GM12865 (cell line): Measurements from ENCODE around the gene NTPCR.
"Not testable (repeated sequence)": the region's sequence is repeated elsewhere in the genome, so short reads cannot be mapped to it uniquely, and the experiment has no call there.

Experiments
- DNase-seq: peaks from one replicate; pipeline ENCODE4 v3.0.0; 2010; ENCODE audit warnings: low read depth
- H3K4me3 ChIP-seq: 2 replicates; pipeline ENCODE4 v1.5.1; 2011; ENCODE audit warnings: mild to moderate bottlenecking, low read depth, low read length, control low read depth
- TF ChIP-seq, protein P1 (sequence below): IDR thresholded peaks from 2 replicates; pipeline ENCODE4 v1.5.1; 2011; ENCODE audit warnings: low read length, control low read depth, low read depth, inconsistent platforms; ENCODE audit not compliant: insufficient read depth; ENCODE audit errors: missing control alignments

NTPCR gene

DNA sequence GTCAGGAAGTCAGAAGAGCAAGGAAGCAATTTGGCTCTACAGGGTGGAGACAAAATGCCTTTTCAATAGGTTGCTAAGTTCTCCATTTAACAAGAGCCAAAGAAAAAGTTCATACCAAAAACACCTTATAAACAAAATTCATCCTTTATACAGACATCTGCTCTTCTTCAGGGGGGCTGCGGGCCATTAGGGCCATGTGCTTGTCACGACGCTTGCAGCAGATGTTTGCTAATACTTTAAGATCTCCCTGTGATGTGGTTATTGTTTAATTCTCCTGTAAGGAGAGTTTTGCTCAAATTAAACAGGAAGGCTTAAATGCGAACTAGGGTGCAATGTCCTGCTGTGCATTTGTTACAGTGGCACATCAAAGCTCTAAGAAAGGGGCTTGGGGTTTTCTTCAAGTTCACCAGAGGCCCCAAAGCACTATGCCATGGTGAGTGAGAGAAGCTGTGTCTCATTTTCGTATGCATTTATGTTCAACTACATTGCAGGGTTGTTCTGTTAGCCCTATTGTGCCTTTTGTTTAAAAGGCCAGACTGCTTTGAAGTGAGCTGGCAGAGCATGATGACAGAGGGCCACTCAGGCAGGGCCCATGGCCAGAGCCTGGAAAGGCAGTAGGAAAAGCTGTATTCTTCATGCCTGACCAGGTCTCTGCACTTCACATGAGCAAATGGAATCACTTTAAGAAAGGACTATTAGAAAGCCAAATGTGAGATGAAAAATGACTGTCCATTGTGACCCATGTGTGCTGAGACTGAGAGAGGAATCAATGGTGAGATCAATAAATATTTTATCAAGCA lies 24.8 kb upstream of the NTPCR start:
- TF ChIP-seq, protein P1, sequence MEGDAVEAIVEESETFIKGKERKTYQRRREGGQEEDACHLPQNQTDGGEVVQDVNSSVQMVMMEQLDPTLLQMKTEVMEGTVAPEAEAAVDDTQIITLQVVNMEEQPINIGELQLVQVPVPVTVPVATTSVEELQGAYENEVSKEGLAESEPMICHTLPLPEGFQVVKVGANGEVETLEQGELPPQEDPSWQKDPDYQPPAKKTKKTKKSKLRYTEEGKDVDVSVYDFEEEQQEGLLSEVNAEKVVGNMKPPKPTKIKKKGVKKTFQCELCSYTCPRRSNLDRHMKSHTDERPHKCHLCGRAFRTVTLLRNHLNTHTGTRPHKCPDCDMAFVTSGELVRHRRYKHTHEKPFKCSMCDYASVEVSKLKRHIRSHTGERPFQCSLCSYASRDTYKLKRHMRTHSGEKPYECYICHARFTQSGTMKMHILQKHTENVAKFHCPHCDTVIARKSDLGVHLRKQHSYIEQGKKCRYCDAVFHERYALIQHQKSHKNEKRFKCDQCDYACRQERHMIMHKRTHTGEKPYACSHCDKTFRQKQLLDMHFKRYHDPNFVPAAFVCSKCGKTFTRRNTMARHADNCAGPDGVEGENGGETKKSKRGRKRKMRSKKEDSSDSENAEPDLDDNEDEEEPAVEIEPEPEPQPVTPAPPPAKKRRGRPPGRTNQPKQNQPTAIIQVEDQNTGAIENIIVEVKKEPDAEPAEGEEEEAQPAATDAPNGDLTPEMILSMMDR: no peak
- H3K4me3 ChIP-seq: no peak overlapping the region
- DNase-seq: no peak

DNA sequence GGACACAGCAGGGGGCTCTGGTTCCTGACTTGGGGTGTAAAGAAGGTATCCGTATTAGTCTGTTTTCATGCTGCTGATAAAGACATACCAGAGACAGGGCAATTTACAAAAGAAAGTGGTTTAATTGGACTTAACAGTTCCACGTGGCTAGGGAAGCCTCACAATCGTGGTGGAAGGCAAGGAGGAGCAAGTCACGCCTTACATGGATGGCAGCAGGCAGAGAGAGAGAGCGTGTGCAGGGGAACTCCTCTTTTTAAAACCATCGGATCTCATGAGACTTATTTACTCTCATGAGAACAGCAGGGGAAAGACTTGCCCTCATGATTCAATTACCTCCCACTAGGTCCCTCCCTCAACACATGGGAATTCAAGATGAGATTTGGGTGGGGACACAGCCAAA lies 23.2 kb upstream of the NTPCR start:
- not testable (repeated sequence) for DNase-seq

DNA sequence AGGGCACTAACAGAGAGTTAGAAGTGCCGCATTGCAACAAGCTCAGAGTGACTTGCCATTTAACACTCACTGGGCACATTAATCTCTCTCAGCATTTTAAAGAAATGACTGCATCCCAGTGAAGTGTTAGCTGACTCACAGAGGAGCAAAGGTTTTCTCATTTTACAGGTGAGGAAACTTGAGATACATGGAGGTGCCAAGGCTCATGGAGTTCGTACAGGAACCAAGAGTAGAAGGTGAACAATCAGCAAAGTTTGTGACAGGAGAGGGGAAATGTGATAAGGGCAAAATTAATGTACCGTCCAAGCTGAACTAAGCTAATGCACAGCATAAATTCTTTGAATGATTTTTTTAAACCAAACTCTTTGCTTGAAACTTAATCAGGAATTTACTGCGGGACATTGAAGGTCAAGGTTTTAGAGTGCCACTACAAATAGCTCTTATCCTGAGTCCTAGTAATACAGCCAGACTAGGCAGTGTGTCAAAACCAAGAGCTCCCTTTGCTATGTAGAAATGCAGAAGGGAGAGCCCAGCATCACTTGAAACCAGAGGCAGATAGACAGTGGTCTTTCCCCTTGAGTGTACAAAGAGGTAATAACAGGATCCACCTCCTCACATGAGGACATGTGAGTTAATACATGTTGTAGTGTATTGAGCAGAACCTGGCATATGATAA lies 22.4 kb upstream of the NTPCR start:
- DNase-seq: no peak
- no peak overlapping the region for H3K4me3 ChIP-seq
- TF ChIP-seq, protein P1: no peak

More for the DNA sequence above, 23.2 kb upstream of the NTPCR start:
- H3K4me3 ChIP-seq: not testable (repeated sequence)

DNA sequence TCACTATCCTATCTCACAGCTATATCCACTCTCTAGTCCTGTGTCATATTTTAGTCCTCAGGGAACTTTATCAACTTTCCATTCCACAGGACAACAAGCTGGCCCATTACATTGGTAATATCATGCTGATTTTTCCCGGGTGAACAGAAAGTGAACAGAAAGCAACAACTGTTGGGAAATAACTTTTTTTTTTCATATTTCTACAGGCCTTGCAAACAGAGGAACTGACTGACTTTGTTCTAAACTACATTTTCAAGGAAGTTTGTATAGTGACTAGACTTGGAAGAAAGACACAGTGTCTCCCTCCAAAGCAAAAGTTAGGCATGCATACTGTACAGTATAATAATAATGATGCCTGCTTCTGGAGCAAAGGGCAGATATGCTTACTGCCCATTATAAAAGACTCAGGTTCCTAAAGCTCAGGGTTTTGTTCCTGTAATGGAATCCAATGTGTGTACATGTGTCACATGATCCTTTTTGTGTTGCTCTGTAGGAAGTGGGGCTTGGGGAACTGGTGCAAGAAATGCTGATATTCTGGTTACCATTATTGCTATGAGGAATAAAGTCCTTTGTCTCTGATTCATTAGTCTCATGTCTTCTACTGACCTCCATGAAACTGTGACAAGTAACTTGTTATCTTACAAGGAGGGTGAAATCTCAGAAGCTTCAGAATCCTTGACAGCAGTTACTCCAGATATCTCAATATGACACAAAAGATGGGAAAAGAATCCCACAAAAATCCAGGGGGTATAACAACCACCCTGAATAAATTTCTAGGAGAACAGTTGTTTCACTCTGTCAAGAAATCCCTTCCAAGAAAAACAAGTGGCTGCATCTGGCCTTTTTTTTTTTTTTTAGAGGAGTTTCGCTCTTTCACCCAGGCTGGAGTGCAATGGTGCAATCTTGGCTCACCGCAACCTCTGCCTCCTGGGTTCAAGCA lies 17.7 kb upstream of the NTPCR start:
- TF ChIP-seq, protein P1: no peak
- no peak for DNase-seq
- H3K4me3 ChIP-seq: no peak overlapping the region

DNA sequence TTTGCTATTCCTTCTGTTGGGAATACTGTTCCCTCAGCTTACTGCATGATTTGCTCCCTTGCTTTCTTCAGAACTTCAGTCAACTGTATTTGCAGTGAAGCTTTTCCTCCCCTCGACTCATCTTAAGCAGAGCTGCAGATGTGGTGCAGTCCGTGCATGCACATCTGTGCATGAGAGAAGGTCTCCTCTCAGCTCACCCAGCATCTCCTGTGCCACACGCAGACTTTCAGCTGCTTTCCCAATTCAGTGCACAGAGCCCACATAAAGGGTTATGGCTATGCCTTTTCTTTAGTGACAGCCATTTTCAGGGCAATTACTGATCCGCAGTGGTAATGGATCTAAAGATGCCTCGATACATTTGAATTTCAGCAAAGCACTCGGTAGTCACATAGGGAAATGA lies 13.5 kb upstream of the NTPCR start:
- TF ChIP-seq, protein P1: no peak
- DNase-seq: no peak
- no peak overlapping the region for H3K4me3 ChIP-seq

DNA sequence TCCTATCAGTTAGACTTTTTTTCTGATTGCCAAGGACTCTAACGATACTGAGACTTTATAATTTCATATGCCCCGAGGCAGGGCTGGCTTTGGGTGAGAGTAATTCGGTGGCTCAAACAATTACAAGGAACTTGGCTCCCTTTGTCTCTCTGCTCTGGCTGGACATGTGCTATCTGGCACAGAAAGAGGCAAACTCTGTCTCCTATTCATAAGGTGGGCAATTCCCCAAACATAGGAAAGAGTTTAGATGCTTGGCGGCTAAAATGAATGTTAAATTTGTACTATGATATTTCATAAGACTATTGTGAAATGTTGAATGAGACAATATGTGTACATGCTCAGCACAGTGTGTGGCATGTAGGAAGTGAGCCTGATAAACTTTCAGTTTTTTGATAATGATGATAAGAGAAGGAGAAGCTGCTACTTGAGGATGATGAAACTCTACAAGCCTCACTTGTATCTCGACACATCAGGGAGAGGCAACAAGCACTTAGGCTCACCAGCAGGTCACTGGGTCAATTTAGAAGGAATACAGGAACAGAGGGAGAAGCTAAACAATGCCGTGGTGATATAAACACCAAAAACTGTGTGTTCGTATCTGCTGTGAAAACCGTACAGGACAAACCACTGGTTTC lies 12.6 kb upstream of the NTPCR start:
- TF ChIP-seq, protein P1: no peak
- no peak for DNase-seq
- no peak overlapping the region for H3K4me3 ChIP-seq
